Panc1 (cell line): ENCODE measurements around the gene CFAP53.

Source experiments
- POLR2AphosphoS5 ChIP-seq: IDR thresholded peaks from 2 replicates; pipeline ENCODE4 v1.6.1; 2012; ENCODE audit warnings: mild to moderate bottlenecking, low read depth, low read length, moderate library complexity
- SIN3A ChIP-seq: IDR thresholded peaks from 2 replicates; pipeline ENCODE4 v1.6.1; 2012; ENCODE audit warnings: low read depth, mild to moderate bottlenecking, low read length, moderate library complexity, borderline replicate concordance; ENCODE audit not compliant: insufficient read depth
- TCF7L2 ChIP-seq: IDR thresholded peaks from 2 replicates; pipeline ENCODE4 v1.6.1; 2011; ENCODE audit warnings: mild to moderate bottlenecking, low read depth, low read length, inconsistent platforms
- TF ChIP-seq, protein P1 (sequence below): fragments of 450-650 bp; IDR thresholded peaks from 2 replicates; pipeline ENCODE4 v1.5.1; 2017; ENCODE audit warnings: mild to moderate bottlenecking
- TF ChIP-seq, protein P2 (sequence below), 2 experiments: IDR thresholded peaks; 2 replicates each; pipeline ENCODE4 v1.6.1; 2011 to 2012; ENCODE audit warnings: low read depth in 2 of 2, control low read depth in 1 of 2, low read length in 1 of 2, mild to moderate bottlenecking in 1 of 2, moderate library complexity in 1 of 2; ENCODE audit not compliant: insufficient read depth in 1 of 2

DNA sequence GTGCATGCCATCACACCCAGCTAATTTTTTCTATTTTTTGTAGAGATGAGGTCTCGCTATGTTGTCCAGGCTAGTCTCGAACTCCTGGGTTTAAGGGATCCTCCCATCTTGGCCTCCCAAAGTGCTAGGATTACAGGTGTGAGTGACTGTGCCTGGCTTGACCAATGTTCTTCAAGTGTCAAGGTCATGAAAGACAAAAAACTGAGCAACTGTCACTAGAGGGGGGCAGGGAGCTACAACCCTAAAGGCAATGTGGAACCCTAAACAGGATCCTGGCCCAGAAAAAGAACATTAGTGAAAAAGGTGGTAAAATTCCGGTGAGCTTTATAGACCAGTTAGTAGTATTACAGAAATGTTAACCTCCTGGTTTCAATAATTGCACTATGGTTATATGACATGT is 78.6 kb downstream of the CFAP53 start:
- TF ChIP-seq, protein P1, sequence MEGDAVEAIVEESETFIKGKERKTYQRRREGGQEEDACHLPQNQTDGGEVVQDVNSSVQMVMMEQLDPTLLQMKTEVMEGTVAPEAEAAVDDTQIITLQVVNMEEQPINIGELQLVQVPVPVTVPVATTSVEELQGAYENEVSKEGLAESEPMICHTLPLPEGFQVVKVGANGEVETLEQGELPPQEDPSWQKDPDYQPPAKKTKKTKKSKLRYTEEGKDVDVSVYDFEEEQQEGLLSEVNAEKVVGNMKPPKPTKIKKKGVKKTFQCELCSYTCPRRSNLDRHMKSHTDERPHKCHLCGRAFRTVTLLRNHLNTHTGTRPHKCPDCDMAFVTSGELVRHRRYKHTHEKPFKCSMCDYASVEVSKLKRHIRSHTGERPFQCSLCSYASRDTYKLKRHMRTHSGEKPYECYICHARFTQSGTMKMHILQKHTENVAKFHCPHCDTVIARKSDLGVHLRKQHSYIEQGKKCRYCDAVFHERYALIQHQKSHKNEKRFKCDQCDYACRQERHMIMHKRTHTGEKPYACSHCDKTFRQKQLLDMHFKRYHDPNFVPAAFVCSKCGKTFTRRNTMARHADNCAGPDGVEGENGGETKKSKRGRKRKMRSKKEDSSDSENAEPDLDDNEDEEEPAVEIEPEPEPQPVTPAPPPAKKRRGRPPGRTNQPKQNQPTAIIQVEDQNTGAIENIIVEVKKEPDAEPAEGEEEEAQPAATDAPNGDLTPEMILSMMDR: no peak
- TF ChIP-seq, protein P2, sequence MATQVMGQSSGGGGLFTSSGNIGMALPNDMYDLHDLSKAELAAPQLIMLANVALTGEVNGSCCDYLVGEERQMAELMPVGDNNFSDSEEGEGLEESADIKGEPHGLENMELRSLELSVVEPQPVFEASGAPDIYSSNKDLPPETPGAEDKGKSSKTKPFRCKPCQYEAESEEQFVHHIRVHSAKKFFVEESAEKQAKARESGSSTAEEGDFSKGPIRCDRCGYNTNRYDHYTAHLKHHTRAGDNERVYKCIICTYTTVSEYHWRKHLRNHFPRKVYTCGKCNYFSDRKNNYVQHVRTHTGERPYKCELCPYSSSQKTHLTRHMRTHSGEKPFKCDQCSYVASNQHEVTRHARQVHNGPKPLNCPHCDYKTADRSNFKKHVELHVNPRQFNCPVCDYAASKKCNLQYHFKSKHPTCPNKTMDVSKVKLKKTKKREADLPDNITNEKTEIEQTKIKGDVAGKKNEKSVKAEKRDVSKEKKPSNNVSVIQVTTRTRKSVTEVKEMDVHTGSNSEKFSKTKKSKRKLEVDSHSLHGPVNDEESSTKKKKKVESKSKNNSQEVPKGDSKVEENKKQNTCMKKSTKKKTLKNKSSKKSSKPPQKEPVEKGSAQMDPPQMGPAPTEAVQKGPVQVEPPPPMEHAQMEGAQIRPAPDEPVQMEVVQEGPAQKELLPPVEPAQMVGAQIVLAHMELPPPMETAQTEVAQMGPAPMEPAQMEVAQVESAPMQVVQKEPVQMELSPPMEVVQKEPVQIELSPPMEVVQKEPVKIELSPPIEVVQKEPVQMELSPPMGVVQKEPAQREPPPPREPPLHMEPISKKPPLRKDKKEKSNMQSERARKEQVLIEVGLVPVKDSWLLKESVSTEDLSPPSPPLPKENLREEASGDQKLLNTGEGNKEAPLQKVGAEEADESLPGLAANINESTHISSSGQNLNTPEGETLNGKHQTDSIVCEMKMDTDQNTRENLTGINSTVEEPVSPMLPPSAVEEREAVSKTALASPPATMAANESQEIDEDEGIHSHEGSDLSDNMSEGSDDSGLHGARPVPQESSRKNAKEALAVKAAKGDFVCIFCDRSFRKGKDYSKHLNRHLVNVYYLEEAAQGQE (IDR thresholded peaks at IDR 0.05; ENCODE audit: insufficient read depth in 1 of 2, low read depth in 2 of 2, low read length in 1 of 2): no peak
- TF ChIP-seq POLR2AphosphoS5 (no peak), SIN3A (no peak), TCF7L2 (no peak)
